Mammary epithelial cell (primary cell): ENCODE results near the gene PAK5.

ENCODE experiments used
- CTCF ChIP-seq, 2 donors: IDR thresholded peaks in 1 of 2; conservative IDR thresholded peaks in 1 of 2; 2 replicates each; pipeline ENCODE4 v1.5.1; 2011 to 2012; ENCODE audit warnings: inconsistent platforms in 2 of 2, low read length in 2 of 2, mild to moderate bottlenecking in 2 of 2, control low read depth in 1 of 2, low read depth in 1 of 2; ENCODE audit not compliant: insufficient read depth in 1 of 2; ENCODE audit errors: extremely low read depth in 1 of 2
- EZH2 ChIP-seq: IDR thresholded peaks from 2 replicates; pipeline ENCODE4 v1.6.1; 2012; ENCODE audit warnings: low read length, inconsistent platforms, borderline replicate concordance

DNA sequence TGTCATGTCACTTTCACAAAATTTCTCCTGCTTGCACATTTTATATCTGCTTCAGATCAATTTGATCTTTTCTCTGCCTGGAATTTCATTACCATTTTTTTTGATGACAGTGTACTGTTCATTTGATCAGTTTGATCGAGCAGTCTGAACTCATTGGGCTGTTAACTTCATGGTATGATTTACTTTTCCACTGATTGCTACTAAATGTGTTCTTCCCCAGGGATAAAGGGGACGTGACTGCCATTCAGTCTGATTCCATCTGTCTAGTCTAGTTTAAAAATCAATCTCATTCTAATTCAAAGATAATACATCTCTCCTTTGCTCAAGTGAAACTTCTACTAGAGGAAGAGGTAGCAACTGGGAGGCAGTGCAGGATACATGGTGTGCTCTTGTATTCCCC is 303.4 kb downstream of the PAK5 start:
- no peak for TF ChIP-seq CTCF (conservative IDR thresholded peaks at IDR 0.05 in 1 of 2, IDR thresholded peaks at IDR 0.05 in 1 of 2; ENCODE audit: extremely low read depth in 1 of 2, insufficient read depth in 1 of 2, low read depth in 1 of 2, low read length in 2 of 2)
- no peak for TF ChIP-seq EZH2
